Effector CD8-positive, alpha-beta T cell (primary cell): ENCODE results near the gene SRRM2.
A peak's percentile ranks its signal among the peaks of the same experiment; 100 is the strongest.

Experiments used
- DNase-seq: peaks from one replicate; lab custom pipeline; 2025; lab: John Stamatoyannopoulos, UW

The SRRM2 gene

DNA sequence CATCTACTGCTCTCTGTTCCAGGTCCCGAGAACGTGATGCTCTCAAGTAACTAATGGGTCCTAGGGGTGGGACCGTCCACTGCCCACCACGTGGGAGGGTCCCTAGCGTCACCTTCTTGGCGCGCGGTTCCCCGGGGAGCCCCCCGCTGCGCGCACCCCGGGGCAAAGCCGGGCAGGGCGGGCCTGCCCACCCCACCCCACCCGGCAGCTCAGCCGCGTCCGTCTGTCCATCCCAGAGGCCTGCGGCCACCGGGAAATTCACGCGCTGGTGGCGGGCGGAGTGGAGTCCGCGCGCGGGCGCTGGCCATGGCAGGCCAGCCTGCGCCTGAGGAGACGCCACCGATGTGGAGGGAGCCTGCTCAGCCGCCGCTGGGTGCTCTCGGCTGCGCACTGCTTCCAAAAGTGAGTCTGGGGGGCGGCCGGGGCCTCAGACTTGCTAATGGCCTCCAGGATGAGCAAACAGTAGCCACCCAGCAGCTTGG, 46.3 kb downstream of the SRRM2 start:
- no peak for DNase-seq

DNA sequence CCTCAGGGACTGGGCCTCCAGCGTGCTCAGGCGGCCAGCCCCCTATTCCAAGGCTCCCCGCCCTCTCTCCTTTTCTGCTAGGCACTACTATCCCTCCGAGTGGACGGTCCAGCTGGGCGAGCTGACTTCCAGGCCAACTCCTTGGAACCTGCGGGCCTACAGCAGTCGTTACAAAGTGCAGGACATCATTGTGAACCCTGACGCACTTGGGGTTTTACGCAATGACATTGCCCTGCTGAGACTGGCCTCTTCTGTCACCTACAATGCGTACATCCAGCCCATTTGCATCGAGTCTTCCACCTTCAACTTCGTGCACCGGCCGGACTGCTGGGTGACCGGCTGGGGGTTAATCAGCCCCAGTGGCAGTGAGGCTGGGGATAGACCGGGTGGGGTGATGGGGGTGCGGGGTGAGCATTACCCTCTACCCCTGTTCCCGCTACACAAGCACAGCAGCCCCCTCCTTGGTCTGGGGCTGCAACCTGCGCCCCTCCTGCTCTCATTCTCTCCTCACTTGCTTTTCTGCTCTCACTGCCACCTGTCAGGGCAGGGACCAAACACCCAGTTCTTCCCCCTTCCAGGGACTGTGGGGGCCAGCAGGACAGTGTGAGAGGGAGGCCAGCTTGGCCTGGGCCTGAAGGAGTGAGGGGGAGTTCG, 46.9 kb downstream of the SRRM2 start:
- DNase-seq: no peak

DNA sequence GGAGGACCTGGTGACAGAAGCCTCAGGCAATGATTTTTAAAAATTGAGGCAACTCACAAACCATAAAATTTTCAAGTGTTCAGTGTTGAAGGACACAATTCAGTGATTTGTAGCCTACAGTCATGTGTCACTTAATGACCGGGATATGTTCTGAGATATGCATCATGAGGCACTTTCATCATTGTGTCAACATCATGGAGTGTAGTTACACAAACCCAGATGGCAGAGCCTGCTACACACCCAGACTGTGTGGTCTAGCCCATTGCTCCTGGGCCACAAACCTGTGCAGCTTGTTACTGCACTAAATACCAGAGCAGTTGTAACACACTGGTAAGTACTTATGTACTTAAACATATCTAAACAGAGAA, 47.4 kb downstream of the SRRM2 start:
- no peak for DNase-seq

DNA sequence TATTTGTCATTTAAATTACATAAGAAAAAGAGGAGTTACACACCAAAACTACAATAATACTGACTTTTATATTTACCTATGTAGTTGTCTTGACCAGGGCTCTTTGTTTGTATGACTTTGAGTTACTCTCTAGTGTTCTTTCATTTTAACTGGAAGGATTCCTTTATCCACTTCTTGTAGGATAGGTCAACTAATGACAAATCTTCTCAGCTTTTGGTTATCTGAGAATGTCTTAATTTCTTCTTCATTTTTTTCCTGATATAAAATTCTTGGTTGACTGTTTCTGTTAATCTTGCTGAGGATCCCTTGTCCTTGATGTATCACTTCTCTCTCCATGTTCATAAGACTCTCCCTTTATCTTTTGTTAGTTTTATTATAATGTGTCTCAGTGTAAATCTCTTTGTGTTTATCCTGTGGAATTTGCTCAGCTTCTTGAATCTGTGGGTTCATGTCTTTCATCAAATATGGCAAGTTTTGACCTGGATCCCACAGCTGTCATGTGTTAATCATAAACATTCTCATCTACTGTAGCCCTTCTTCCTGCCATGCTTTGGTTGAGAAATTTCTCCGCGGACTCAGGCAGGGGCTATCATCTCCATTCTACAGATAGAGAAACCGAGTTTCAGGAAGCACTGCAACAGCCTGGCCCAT, 51.2 kb downstream of the SRRM2 start:
- DNase-seq: no peak

DNA sequence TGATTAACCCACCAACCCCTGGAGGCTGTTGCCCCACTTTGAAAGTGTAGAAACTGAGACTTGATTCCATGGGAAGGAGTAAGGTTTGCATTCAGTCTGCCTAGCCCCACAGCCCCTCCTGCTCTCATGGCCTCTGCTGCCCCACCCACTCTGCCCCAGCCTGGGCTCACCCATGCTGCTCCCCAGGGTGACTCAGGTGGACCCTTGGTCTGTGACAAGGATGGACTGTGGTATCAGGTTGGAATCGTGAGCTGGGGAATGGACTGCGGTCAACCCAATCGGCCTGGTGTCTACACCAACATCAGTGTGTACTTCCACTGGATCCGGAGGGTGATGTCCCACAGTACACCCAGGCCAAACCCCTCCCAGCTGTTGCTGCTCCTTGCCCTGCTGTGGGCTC, 52.3 kb downstream of the SRRM2 start:
- DNase-seq: no peak

DNA sequence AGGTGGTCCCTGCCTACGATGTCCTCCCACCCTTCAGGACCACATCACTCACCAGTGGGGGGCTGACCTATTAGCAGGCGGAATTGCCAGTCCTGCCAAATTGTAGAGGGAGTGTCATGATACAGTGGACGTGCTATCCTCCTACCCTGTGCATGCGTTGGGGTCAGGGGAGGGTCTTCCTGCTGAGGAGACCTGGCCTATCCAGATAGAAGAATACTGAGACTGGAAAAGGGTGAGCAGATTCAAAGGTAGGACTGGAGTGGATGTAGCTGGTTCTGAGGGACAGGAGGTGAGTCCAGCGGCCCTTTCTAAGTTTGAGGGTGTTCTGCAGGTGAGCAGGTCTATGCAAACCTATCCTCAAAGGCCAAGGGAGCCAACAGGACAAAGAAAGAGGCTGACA, 53.8 kb downstream of the SRRM2 start:
- DNase-seq: no peak

DNA sequence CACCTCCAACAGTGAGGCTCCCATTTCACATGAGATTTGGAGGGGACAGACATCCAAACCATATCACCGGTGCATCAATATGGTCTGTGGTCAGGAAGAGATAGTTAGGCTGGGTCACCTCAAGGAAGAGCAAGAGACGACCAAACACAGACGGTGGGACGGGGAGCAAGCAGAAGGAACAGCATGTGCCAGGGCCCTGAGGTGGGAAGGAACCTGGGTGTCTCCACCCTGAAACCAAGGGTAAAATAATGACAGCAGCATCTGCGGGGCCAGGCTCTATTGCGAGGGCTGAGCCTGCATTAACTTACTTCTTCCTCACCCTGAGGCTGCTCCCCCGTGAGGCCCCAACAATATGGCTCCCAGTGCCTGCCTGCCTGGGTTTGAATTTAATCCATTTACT, 55.7 kb downstream of the SRRM2 start:
- DNase-seq: no peak

DNA sequence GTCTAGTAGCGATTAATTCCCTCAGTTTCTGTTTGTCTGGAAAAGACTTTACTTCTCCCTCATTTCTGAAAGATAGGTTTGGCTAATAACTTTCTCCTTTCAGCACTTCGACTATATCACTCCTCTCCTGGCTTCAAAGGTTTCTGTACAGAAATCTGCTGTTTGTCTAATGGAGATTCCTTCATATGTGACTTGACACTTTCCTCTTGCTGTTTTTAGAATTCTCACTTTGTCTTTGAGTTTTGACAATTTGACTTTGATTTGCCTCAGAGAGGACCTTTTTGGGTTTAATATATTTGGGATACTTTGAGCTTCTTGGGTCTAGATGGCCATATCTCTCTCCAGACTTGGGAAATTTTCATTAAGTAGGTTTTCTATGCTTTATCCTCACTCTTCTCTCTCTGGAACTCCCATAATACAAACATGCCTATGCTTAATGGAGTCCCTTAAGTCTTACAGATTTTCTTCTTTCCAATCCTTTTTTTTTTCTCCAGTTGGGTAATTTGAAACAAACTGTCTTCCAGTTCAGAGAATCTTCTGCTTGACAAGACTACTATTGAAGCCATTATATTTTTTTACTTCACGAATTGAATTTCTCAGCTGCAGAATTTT, 56.8 kb downstream of the SRRM2 start:
- DNase-seq: no peak

DNA sequence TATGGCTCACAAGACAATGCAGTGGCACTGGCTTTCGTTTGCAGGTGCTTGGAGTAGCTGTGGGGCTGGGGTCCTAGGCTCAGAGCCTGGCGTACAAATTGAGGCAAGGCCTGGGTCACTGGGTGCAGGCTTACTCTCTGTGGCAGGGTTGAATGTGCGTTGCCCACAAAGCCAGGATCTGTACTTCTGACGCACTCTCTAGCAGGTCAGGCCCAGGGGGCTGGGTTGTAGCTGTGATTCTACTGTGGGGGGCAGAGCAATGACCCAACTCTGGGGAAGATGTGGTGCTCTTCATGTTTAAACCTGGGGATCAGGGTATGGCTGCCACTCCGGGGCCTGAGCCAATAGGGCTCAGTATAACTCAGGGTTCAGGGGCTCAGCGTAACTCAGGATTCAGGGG, 58.2 kb downstream of the SRRM2 start:
- no peak for DNase-seq

DNA sequence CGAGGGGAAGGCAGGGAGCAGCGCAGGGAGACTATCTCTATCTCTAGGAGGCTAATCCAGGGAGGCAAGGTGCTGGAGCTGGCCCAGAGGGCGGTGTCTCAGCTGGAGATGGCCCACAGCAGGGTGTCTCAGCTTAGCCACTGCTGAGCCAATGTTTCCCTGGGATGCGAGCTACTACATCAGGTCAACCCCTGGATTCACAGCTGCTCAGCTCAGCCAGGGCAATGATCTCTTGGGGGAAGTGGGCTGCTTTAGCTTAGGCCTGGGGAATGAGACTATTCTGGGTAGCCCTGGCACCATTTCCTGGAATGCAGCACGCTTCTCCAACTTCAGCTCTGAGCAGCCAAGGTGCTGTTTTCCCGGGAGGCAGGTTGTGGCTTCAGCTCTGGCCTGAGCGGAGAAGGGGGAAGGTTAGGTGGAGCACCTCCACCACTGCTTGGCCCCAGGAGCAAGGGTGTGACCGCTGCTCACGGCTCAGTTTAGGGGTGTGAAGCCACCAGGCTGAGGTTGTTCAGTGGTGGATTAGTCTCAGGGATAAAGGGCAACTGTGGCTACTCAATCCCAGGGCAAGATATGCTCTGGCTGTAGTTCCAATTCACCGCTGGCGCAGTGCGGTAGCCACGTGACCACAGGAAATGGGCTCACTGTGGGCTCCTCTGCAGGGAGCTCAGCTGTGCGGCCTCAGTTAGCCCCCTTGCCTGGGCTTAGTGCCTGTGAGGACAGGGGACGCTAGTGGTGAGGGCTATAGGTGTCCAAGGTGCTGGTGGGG, 59.4 kb downstream of the SRRM2 start:
- DNase-seq: no peak

DNA sequence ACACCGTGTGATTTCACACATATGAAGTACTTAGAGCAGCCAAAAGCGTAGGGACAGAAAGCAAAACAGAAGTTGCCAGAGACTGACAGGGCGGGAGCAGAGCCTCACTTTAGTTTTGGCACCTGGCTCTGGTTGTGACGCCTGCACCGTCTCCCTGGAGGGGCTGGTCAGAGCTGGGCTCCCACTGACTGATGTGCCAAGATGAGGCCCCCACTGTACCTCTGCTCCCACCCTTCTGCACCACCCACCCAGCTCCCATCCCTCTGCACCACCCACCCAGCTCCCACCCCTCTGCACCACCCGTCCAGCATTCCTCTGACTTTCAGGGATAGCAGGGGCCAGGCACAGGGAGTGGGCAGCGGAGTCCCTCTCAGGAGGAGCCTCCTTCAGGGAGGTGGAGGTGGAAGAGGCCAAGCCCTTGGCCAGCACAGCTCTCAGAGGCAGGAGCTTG, 61.4 kb downstream of the SRRM2 start:
- DNase-seq: no peak

DNA sequence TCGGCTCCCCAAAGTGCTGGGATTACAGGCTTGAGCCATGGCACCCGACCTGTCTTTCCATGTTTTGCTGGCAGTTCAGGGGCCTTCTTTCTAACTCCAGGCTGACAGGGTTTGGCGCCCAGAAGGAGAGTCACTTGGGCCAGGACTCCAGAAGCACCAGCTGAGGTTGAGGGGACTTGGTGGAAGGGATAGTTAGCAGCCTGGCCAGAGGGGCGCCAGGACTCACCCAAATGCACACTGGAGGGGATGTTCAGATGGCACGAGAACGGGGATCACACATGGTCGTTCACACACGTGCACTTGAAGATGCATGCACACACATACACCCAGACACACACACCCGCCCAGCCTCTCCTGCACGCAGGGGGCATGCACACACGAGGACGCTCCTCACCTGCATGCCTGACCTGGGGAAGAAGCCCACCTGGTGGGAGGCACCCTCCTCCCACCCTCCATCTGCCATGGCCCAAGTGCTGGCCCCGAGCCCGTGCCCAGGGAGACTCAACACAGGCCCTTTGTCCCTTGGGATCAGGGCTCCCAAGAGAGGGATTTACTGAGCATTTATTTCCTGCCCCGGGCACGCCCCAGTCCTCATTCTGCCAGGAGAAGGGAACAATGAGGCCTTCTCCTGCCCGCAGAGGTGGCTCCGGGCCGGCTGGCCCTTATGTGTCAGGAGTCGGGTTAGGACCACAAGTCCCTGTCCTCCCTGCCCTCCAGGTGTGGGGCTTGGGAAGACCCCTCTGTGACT, 62.3 kb downstream of the SRRM2 start:
- no peak for DNase-seq

DNA sequence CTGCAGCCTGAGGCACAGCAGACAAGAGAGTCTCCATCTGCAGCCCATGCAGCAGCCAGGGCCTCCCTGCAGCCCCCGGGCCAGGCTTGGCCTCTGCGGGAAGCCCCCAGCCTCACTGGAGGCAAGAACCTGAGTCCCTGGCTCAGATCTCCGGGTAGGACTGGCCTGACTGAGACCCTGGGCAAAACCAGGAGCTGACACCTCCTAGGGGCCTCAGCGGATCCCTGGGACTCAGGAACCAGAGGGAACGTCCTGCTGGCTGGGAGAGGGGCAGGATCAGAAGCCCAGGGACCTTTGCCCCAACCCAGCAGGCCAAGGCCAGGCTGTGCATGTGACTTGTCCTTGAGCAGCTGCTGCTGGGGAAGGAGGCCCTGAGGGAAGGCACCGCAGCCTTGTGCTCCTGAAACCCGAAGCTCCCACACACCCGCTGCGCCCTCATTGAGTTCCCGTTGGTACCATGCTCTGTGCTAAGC, 62.9 kb downstream of the SRRM2 start:
- DNase-seq: no peak

DNA sequence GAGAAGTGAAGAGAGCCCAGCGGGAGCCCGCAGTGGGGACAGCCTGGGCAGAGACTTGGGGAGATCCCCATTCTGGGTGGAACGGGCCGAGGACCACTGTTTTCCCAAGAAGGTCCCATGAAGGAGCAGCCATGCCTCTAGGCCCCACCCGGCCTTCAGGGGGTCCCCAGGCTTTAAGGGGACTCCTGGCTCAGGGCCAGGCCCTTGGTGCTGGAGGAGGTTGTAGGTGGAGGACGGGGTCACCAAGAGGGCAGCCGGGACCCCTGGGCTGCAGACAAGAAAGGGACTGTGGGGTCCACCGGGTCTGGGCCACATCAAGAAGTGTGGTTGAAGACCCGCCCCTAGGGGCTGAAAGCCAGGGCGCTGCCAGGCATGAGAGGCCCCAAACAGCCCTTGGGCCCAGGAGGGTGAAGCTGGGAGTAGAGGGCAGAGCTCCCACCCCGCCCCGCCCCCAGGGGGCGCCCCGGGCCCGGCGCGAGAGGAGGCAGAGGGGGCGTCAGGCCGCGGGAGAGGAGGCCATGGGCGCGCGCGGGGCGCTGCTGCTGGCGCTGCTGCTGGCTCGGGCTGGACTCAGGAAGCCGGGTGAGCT, 64.4 kb downstream of the SRRM2 start, which contains the start of gene PRSS21:
Gene PRSS21, plus strand, starts transcription at position 487 of the 589 bp plus-strand sequence. Its CDS starts 32 bp downstream, at position 519.
- DNase-seq: peak; percentile 17

DNA sequence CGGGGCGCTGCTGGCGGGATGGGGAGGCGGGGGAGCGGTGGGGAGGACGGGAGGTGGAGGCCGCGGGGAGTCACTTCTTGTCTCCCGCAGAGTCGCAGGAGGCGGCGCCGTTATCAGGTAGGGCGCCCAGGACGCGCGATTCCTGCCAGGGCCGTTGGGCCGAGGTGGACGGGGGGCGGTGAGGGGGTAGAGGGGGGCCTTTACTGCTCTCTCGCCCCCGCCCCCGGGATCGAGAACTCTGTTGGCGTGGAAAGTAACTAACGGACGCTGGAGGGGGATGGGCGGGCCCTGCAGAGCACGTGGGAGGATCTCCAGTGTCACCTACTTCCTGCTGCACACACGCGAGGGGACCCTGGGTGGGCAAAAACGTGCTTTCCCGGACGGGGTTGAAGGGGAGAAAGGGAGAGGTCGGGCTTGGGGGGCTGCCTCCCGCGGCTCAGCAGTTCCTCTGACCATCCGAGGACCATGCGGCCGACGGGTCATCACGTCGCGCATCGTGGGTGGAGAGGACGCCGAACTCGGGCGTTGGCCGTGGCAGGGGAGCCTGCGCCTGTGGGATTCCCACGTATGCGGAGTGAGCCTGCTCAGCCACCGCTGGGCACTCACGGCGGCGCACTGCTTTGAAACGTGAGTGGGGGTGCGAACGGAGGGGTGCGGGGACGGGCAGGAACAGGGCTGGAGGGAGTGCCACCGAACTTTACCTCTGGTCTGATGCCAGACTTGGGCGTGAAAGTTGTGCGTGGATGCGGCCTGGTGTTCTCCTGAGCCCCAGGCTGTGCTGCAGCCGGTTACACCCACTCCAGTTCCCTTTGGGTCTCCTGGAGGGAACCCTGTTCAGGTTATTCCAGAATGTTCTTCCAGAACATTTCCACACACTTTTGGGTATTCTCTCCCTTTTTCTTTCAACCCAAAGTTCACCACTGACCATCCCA, 65.2 kb downstream of the SRRM2 start:
- no peak for DNase-seq

DNA sequence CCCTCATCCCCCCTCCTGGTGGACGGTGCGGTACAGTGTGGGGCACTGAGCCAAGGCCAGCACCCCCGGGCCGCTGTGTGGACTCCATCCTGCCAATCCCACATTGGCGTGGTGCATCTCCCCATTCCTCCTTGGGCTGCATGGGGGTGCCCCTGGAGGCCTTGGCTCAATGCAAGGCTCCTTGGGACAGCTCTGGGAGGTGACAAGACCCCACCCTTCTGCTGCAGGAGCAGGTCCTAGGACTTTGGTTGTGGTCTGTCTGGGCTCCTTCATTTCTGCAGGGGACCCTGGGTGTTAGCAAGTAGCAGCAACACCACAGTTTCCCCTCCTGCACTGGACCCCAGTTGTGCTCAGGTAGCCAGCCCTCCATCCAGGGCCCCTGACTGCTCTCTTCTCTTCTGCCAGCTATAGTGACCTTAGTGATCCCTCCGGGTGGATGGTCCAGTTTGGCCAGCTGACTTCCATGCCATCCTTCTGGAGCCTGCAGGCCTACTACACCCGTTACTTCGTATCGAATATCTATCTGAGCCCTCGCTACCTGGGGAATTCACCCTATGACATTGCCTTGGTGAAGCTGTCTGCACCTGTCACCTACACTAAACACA, 65.9 kb downstream of the SRRM2 start:
- no peak for DNase-seq

DNA sequence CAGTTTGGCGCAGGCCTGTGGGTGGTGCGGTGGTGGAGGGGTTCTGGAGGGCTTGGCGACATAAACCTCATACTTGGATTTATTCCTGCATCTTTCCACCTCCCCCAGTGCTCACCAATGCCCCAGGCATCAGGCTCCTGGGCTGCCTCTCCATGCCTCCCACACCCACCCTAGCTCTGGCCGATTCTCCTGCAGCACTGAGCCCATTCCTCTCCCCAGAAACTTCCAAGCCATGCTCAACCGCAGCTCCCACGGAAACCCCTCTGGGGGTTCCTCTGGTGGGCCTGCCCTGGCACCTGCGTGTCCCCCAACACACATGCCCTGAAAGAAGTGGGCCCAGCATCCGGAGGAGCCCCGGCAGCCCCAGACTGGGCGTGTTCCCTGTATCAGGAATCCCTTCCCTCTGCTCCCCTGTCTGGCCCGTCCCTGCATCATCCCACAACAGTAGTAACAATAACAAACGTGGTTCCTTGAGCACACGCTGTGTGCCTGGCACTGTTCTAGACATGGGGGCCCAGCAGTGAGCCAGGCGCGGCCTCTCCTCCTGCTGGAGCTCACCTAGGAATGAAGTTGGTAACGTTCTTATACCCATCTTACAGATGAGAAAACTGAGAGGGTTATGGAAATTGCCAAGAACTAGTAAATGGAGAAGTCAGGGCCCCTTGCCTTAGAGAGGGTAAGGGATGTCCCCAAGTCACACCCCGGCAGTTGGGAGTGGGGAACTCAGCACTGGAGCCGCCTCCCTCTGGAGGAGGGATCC, 66.9 kb downstream of the SRRM2 start:
- DNase-seq: no peak

DNA sequence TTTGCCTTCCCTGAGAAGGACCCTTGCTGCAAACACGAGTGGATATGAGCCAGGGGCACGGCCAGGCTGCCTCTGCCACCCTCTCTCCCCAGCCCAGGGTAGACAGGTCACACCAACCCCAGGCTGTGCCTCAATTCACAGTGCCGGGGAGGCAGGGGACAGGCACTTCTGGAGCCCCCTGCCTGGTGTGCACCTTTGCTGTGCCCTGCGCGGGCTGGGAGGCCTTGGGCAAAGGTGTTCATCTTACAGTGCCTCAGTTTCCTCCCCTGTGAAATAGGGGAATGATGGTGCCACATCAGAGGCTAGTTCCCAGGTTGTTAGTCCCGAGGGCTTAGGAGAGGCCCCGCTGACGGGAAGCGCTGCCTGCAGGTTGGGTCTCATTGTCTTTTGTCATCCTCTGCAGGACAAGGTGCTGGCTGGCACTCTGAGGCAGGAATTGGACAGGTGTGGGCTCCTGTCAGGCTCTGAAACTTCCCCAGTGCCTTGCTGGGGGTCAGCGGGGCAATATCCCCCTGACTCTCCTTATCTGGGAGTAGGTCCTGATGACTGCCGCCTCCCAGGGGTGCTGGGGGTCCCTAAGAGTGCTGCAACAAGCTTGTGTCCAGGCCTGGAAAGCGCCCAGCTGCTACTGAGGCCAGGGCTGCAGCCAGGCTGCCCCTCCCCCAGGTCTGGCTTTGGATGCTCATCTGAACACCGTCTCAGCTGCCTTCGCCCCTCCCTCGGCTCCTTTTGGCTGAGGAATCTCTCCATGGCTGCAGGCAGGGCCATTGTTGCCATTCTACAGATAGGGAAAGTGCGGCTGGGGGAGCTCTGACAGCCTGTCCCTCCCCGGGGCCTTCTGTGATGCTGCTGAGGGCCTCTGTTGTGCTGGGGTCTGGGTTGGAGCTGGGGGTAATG, 67.7 kb downstream of the SRRM2 start:
- DNase-seq: no peak
